HepG2 (cell line): ENCODE results near the gene ORC6. TPM values are rescaled to one million over a fixed set of nuclear protein-coding genes. Genes with fewer than 3 reads are reported as not detected.
A peak's percentile ranks its signal among the peaks of the same experiment; 100 is the strongest.

Source experiments
- CHD2 ChIP-seq: IDR thresholded peaks from 2 replicates; pipeline ENCODE4 v1.6.1; 2011; ENCODE audit warnings: low read depth, low read length, improper control_type of control experiment
- ELF1 ChIP-seq: sonication (generic); formaldehyde crosslinking; IDR thresholded peaks from 2 replicates; pipeline ENCODE4 v1.4.0; 2020; ENCODE audit warnings: missing genetic modification reagents
- IKZF4 ChIP-seq: sonication (generic); formaldehyde crosslinking; IDR thresholded peaks from 2 replicates; pipeline ENCODE4 v1.5.1; 2020; ENCODE audit warnings: borderline replicate concordance, mild to moderate bottlenecking, low read depth, missing genetic modification reagents; ENCODE audit errors: not compliant biosample characterization
- ISL2 ChIP-seq: sonication (generic); formaldehyde crosslinking; IDR thresholded peaks from 2 replicates; pipeline ENCODE4 v1.5.0; 2020; ENCODE audit warnings: missing genetic modification reagents
- KAT8 ChIP-seq: IDR thresholded peaks from 2 replicates; pipeline ENCODE4 v1.6.1; 2016; ENCODE audit warnings: missing genetic modification reagents, missing compliant biosample characterization
- KDM4B ChIP-seq: sonication (generic); formaldehyde crosslinking; IDR thresholded peaks from 2 replicates; pipeline ENCODE4 v1.4.0; 2020; ENCODE audit warnings: missing genetic modification reagents
- MATR3 ChIP-seq: sonication (generic); formaldehyde crosslinking; IDR thresholded peaks from 2 replicates; pipeline ENCODE4 v1.4.0; 2020; ENCODE audit warnings: missing genetic modification reagents
- MTA1 ChIP-seq: sonication (generic); formaldehyde crosslinking; IDR thresholded peaks from 2 replicates; pipeline ENCODE4 v1.4.0; 2020; ENCODE audit warnings: missing genetic modification reagents, mild to moderate bottlenecking, borderline replicate concordance
- NFYB ChIP-seq: sonication (generic); formaldehyde crosslinking; IDR thresholded peaks from 2 replicates; pipeline ENCODE4 v1.4.0; 2020; ENCODE audit warnings: missing genetic modification reagents
- PLSCR1 ChIP-seq: sonication (generic); formaldehyde crosslinking; IDR thresholded peaks from 2 replicates; pipeline ENCODE4 v1.5.0; 2020; ENCODE audit warnings: missing genetic modification reagents, mild to moderate bottlenecking, borderline replicate concordance
- RFX1 ChIP-seq: fragments of 450-650 bp; IDR thresholded peaks from 2 replicates; pipeline ENCODE4 v1.6.1; 2017
- TBX2 ChIP-seq: sonication (generic); formaldehyde crosslinking; IDR thresholded peaks from 2 replicates; pipeline ENCODE4 v1.5.0; 2020; ENCODE audit warnings: missing genetic modification reagents, mild to moderate bottlenecking, borderline replicate concordance
- ZFP36L2 ChIP-seq: sonication (generic); formaldehyde crosslinking; IDR thresholded peaks from 2 replicates; pipeline ENCODE4 v1.4.0; 2020; ENCODE audit warnings: missing genetic modification reagents
- ZHX2 ChIP-seq, 2 experiments: sonication (generic) in 1 of 2; formaldehyde crosslinking in 1 of 2; IDR thresholded peaks; 2 replicates each; pipeline versions ENCODE4 v1.6.1 to v1.9.0; 2014 to 2022; ENCODE audit warnings: antibody characterized with exemption in 1 of 2, borderline replicate concordance in 1 of 2, inconsistent platforms in 1 of 2, low read depth in 1 of 2, missing genetic modification reagents in 1 of 2
- ZNF136 ChIP-seq: sonication (generic); formaldehyde crosslinking; IDR thresholded peaks from 2 replicates; pipeline ENCODE4 v1.8.1; 2022; ENCODE audit warnings: low read depth, mild to moderate bottlenecking, moderate library complexity, missing genetic modification reagents
- ZNF549 ChIP-seq: sonication (generic); formaldehyde crosslinking; IDR thresholded peaks from 2 replicates; pipeline ENCODE4 v1.5.0; 2020; ENCODE audit warnings: missing genetic modification reagents
- ZNF614 ChIP-seq: IDR thresholded peaks from 2 replicates; pipeline ENCODE4 v1.6.1; 2018; ENCODE audit warnings: missing biosample characterization, missing genetic modification reagents, inconsistent platforms, borderline replicate concordance
- ZSCAN29 ChIP-seq: sonication (generic); formaldehyde crosslinking; conservative IDR thresholded peaks from 2 replicates; pipeline ENCODE4 v1.4.0; 2020; ENCODE audit warnings: mild to moderate bottlenecking, missing genetic modification reagents
- polyA plus RNA-seq, 8 experiments: library from polyadenylated mRNA; depleted of rRNA in 3 of 8; stranded (reverse) in 7 of 8; unstranded in 1 of 8; fragments of >200 nt; fragmentation: Illumina TruSeq in 4 of 8; extraction: Trizol in 4 of 8; gene quantifications; 2 replicates each; pipeline versions ENCODE4 v1.2.1 to v1.2.3, GENCODE V29; 2011 to 2016; ENCODE audit warnings: low read depth in 4 of 8, missing spikeins in 1 of 8, mixed read lengths in 1 of 8; ENCODE audit not compliant: insufficient read depth in 1 of 8
- total RNA-seq, 5 experiments: library from RNA; depleted of rRNA; stranded (reverse); fragments of >200 nt; fragmentation: Illumina TruSeq; extraction: Trizol; gene quantifications; 2 replicates each; pipeline ENCODE4 v1.2.3, GENCODE V29; 2016; ENCODE audit warnings: low read depth in 1 of 5
- TF ChIP-seq, protein P1 (sequence below): sonication (generic); formaldehyde crosslinking; IDR thresholded peaks from 2 replicates; pipeline ENCODE4 v1.8.0; 2022; ENCODE audit warnings: mild to moderate bottlenecking, missing genetic modification reagents; ENCODE audit not compliant: insufficient replicate concordance
- TF ChIP-seq, protein P2 (sequence below): sonication (generic); formaldehyde crosslinking; IDR thresholded peaks from 2 replicates; pipeline ENCODE4 v1.5.1; 2020; ENCODE audit warnings: missing genetic modification reagents, mild to moderate bottlenecking, borderline replicate concordance

The ORC6 gene
- total and polyA plus RNA-seq, 2 of the 13 experiments (the other 11 are each of a cell fraction or from before 2014, with no cell fraction given) = 34.2 to 69.8 TPM

- TF ChIP-seq, protein P1, sequence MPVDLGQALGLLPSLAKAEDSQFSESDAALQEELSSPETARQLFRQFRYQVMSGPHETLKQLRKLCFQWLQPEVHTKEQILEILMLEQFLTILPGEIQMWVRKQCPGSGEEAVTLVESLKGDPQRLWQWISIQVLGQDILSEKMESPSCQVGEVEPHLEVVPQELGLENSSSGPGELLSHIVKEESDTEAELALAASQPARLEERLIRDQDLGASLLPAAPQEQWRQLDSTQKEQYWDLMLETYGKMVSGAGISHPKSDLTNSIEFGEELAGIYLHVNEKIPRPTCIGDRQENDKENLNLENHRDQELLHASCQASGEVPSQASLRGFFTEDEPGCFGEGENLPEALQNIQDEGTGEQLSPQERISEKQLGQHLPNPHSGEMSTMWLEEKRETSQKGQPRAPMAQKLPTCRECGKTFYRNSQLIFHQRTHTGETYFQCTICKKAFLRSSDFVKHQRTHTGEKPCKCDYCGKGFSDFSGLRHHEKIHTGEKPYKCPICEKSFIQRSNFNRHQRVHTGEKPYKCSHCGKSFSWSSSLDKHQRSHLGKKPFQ (CRISPR knock-in tag) = peak; percentile 84
- TF ChIP-seq TBX2 (peak; percentile 35), KAT8 (CRISPR knock-in tag) (peak; percentile 78), ZNF549 (0 out of 2 replicates have a peak, but pooled peaks have one; percentile 13), KDM4B (CRISPR knock-in tag) (peak; percentile 45; the same call in 1 of the 2 replicates), ELF1 (CRISPR knock-in tag) (peak; percentile 23; the same call in 1 of the 2 replicates), NFYB (CRISPR knock-in tag) (no peak), ZNF136 (CRISPR knock-in tag) (0 out of 2 replicates have a peak, but pooled peaks have one; percentile 43), RFX1 (peak; percentile 75; the same call in 1 of the 2 replicates), ZFP36L2 (CRISPR knock-in tag) (no peak), CHD2 (peak; percentile 79), ZHX2 (IDR thresholded peaks at IDR 0.05; ENCODE audit: low read depth) (peak; percentile 16; the same call in 1 of the 2 replicates), ZHX2 (CRISPR knock-in tag; IDR thresholded peaks at IDR 0.05; ENCODE audit: borderline replicate concordance) (peak; percentile 83; the same call in 1 of the 2 replicates), IKZF4 (CRISPR knock-in tag) (peak; percentile 41), PLSCR1 (CRISPR knock-in tag) (no peak), ZSCAN29 (no peak), ISL2 (CRISPR knock-in tag) (peak; percentile 71), ZNF614 (peak; percentile 9), MATR3 (no peak), MTA1 (CRISPR knock-in tag) (peak; percentile 81; the same call in 1 of the 2 replicates)
- TF ChIP-seq, protein P2, sequence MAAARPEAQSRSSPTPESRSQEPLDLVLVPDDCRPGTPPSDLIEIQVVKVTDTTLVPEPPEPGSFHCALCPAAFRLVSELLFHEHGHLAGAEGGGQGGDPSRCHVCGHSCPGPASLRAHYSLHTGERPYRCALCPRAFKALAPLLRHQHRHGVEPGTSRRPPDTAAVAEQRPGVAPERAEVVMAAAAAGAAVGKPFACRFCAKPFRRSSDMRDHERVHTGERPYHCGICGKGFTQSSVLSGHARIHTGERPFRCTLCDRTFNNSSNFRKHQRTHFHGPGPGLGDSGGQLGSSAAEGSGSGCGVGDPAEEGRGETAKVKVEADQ (CRISPR knock-in tag) = 0 out of 2 replicates have a peak, but pooled peaks have one; percentile 18
These were observed 650 bp upstream of the ORC6 start, which contains the start of gene VPS35 (continued) for GRCh38 chr16:46688654-46689364.
